ENCODE data around the gene GMDS. TPM values are rescaled to one million over a fixed set of nuclear protein-coding genes. Genes with fewer than 3 reads are reported as not detected.

Gene GMDS
- total RNA-seq, 2 experiments from 2014 or later, result 30.3 to 38.5 TPM

GRCh38 chr6:1593286-1593957 is 652.0 kb downstream of the GMDS start:
- POLR2A ChIA-PET, result no interaction called here
- Mint-ChIP-seq H3K27ac (no peak overlapping the region), H3K36me3 (ENCODE audit: low read depth) (no peaks in the 10 kb centered on the region), H3K4me3 (no peak overlapping the region), H3K4me1 (ENCODE audit: low read depth) (peaks cover 3% of the 10 kb centered on the region), H3K9me3 (ENCODE audit: insufficient read depth) (no peaks in the 10 kb centered on the region), H3K27me3 (ENCODE audit: low read depth) (peaks cover 35% of the 10 kb centered on the region)
- CTCF ChIA-PET, result interaction anchor here (1.3 kb wide), 1 partner anchor 32 kb away, joined by 3 read pairs; no protein-coding TSS in a partner anchor
- ATAC-seq (no peak), DNase-seq (no peak)

GRCh38 chr6:1592852-1593251 is 652.6 kb downstream of the GMDS start:
- H3K4me1 Mint-ChIP-seq (ENCODE audit: low read depth), result peaks cover 3% of the 10 kb centered on the region
- H3K27me3 Mint-ChIP-seq (ENCODE audit: low read depth), result peaks cover 29% of the 10 kb centered on the region
- no peak for DNase-seq
- ATAC-seq, result no peak
- H3K36me3 Mint-ChIP-seq (ENCODE audit: low read depth), result no peaks in the 10 kb centered on the region
- POLR2A ChIA-PET, result no interaction called here
- no peak overlapping the region for H3K4me3 Mint-ChIP-seq
- no peaks in the 10 kb centered on the region for H3K9me3 Mint-ChIP-seq (ENCODE audit: insufficient read depth)
- CTCF ChIA-PET, result interaction anchor here (1.3 kb wide), 1 partner anchor 31 kb away, joined by 3 read pairs; no protein-coding TSS in a partner anchor
- no peak overlapping the region for H3K27ac Mint-ChIP-seq

DNA sequence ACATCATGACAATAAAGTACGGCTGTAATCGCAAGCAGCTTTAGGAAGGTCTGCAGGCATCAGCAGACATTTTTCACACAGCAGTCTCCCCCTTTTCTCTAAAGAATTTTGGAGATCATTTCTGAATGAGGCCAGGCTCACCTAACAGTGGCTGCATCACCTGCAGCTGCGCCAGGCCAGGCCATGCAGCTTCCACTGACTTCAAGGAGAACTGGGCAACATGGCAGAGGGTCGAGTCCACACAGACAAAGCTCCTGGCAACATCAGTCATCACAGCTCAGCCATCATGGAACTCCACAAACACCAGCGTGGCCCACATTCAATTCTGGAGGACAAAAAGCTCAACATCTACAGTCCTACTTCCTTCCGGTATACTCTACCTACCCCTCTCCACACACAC is 653.5 kb downstream of the GMDS start:
- Mint-ChIP-seq H3K4me1 (ENCODE audit: low read depth) (peaks cover 3% of the 10 kb centered on the region), H3K4me3 (no peak overlapping the region), H3K36me3 (ENCODE audit: low read depth) (no peaks in the 10 kb centered on the region), H3K9me3 (ENCODE audit: insufficient read depth) (no peaks in the 10 kb centered on the region), H3K27me3 (ENCODE audit: low read depth) (peaks cover 25% of the 10 kb centered on the region), H3K27ac (no peak overlapping the region)
- DNase-seq, result no peak
- ChIA-PET CTCF (interaction anchor here (1.1 kb wide), 1 partner anchor 1158 kb away, joined by 4 read pairs; the partner anchor contains the start of gene MYLK4), POLR2A (no interaction called here)
- ATAC-seq, result no peak

DNA sequence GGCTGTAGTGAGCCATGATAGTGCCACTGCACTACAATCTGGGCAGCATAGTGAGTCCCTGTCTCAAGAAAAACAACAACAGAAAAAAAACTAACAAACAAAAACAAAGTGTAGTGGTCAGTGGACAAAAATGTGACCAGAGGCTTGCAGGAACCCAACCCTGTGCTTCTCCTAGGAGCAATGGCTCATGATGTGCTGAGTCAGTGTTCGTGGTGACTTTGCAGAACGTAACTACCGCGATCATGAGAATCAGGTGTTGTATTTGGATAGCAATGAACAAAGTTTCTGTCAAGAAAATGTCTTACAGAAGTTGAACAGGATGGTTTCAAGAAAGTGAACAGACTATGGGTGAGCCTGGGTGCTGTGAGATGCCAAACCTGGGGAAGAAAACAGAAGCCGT is 654.2 kb downstream of the GMDS start:
- peaks cover 3% of the 10 kb centered on the region for H3K4me1 Mint-ChIP-seq (ENCODE audit: low read depth)
- DNase-seq, result no peak
- no peak for ATAC-seq
- no peaks in the 10 kb centered on the region for H3K36me3 Mint-ChIP-seq (ENCODE audit: low read depth)
- H3K27ac Mint-ChIP-seq, result no peak overlapping the region
- POLR2A ChIA-PET, result no interaction called here
- CTCF ChIA-PET, result no interaction called here
- H3K27me3 Mint-ChIP-seq (ENCODE audit: low read depth), result peaks cover 22% of the 10 kb centered on the region
- H3K4me3 Mint-ChIP-seq, result no peak overlapping the region
- no peaks in the 10 kb centered on the region for H3K9me3 Mint-ChIP-seq (ENCODE audit: insufficient read depth)

DNA sequence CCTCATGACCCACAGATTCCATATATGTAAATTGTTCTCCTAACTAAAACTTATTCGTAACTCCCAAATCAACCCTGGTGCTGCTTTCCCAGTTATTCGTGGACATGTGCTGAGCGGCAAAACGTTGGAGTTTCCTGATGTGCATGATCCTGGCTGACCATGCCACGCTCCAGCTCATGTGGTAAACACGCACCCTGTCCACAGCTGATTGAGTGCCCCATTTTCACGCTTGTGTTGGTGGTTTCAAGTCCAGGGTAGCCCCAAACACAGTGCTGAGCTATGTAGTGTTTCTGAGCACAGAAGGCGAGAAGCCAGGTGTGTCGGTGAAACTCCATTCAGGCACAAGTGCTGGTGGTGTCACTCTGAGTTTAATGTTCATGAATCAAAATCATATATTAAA is 654.8 kb downstream of the GMDS start:
- Mint-ChIP-seq H3K4me1 (ENCODE audit: low read depth) (no peaks in the 10 kb centered on the region), H3K27ac (no peak overlapping the region), H3K4me3 (no peak overlapping the region), H3K36me3 (ENCODE audit: low read depth) (no peaks in the 10 kb centered on the region), H3K9me3 (ENCODE audit: insufficient read depth) (no peaks in the 10 kb centered on the region), H3K27me3 (ENCODE audit: low read depth) (peaks cover 18% of the 10 kb centered on the region)
- POLR2A ChIA-PET, result no interaction called here
- DNase-seq (no peak), ATAC-seq (no peak)
- CTCF ChIA-PET, result no interaction called here

- Mint-ChIP-seq H3K27me3 (ENCODE audit: low read depth) (peaks cover 15% of the 10 kb centered on the region), H3K4me1 (ENCODE audit: low read depth) (no peaks in the 10 kb centered on the region), H3K9me3 (ENCODE audit: insufficient read depth) (no peaks in the 10 kb centered on the region), H3K36me3 (ENCODE audit: low read depth) (no peaks in the 10 kb centered on the region), H3K27ac (no peak overlapping the region), H3K4me3 (no peak overlapping the region)
- DNase-seq (no peak), ATAC-seq (no peak)
- CTCF ChIA-PET, result no interaction called here
- POLR2A ChIA-PET, result no interaction called here
Measured at GRCh38 chr6:1589208-1589607, 656.2 kb downstream of the GMDS start.

GRCh38 chr6:1587977-1588376 is 657.4 kb downstream of the GMDS start:
- no peak overlapping the region for H3K27ac Mint-ChIP-seq
- no peaks in the 10 kb centered on the region for H3K9me3 Mint-ChIP-seq (ENCODE audit: insufficient read depth)
- CTCF ChIA-PET, result no interaction called here
- H3K36me3 Mint-ChIP-seq (ENCODE audit: low read depth), result no peaks in the 10 kb centered on the region
- no peaks in the 10 kb centered on the region for H3K4me1 Mint-ChIP-seq (ENCODE audit: low read depth)
- no peak for ATAC-seq
- no peak overlapping the region for H3K4me3 Mint-ChIP-seq
- DNase-seq, result no peak
- H3K27me3 Mint-ChIP-seq (ENCODE audit: low read depth), result peaks cover 16% of the 10 kb centered on the region
- POLR2A ChIA-PET, result no interaction called here

GRCh38 chr6:1587546-1587945 is 657.9 kb downstream of the GMDS start:
- POLR2A ChIA-PET, result no interaction called here
- Mint-ChIP-seq H3K4me1 (ENCODE audit: low read depth) (no peaks in the 10 kb centered on the region), H3K4me3 (no peak overlapping the region), H3K27me3 (ENCODE audit: low read depth) (peaks cover 13% of the 10 kb centered on the region), H3K36me3 (ENCODE audit: low read depth) (no peaks in the 10 kb centered on the region), H3K27ac (no peak overlapping the region), H3K9me3 (ENCODE audit: insufficient read depth) (no peaks in the 10 kb centered on the region)
- no peak for ATAC-seq
- DNase-seq, result no peak
- CTCF ChIA-PET, result no interaction called here

DNA sequence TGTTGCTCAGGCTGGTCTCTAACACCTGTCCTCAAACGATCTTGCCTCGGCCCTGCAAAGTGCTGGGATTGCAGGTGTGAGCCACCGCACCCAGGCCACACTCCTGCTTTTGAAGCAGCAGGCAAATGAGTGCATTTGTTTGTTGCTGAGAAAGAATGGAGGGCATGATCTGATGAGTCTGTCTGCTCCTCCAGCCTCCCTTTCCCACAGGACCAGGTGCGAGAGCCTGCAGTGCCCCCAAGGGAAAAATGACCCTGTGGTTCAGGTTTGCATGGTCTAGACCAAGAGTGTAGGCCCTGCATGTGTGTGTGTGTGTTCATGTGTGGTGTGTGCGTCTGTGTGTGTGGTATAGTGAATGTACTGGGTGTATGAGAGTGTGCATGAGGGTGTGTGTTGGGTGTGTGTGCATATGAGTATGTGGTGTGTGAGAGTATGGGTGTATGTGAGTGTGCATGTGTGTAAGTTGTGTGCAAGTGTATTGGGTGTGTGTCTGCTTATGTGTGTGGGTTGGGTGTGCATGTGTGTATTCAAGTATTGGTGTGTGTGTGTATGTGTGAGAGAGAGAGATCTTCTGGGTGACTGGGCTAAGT is 658.4 kb downstream of the GMDS start:
- CTCF ChIA-PET, result no interaction called here
- no peak overlapping the region for H3K27ac Mint-ChIP-seq

DNA sequence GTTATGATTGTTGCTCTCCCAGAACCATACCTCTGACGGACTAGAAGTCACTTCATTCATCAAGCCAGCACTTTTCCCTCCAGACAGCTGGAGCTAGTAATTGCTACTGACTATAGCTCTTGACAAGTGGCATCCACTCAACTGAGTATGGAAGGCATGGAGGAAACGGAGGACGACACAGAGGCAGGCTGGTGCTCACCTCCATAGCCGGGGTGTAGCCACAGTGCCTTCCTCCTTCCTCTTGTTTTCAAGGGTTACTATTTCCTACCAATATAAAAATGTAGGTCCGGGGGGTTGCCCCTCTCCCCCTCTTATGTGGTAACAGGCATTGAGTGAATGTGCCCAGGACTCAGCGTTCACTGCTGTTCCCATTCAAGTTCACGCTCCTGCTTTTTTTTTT is 659.1 kb downstream of the GMDS start:
- DNase-seq (no peak), ATAC-seq (no peak)
- ChIA-PET POLR2A (no interaction called here), CTCF (interaction anchor here (0.6 kb wide), 1 partner anchor 10 kb away, joined by 3 read pairs; no protein-coding TSS in a partner anchor)
- H3K4me1 Mint-ChIP-seq (ENCODE audit: low read depth), result no peaks in the 10 kb centered on the region
- no peak overlapping the region for H3K27ac Mint-ChIP-seq
- H3K4me3 Mint-ChIP-seq, result no peak overlapping the region
- no peaks in the 10 kb centered on the region for H3K9me3 Mint-ChIP-seq (ENCODE audit: insufficient read depth)
- H3K27me3 Mint-ChIP-seq (ENCODE audit: low read depth), result peaks cover 7% of the 10 kb centered on the region
- no peaks in the 10 kb centered on the region for H3K36me3 Mint-ChIP-seq (ENCODE audit: low read depth)

More for the DNA sequence above, 658.4 kb downstream of the GMDS start:
- POLR2A ChIA-PET, result no interaction called here
- Mint-ChIP-seq H3K9me3 (ENCODE audit: insufficient read depth) (no peaks in the 10 kb centered on the region), H3K4me1 (ENCODE audit: low read depth) (no peaks in the 10 kb centered on the region), H3K36me3 (ENCODE audit: low read depth) (no peaks in the 10 kb centered on the region), H3K4me3 (no peak overlapping the region), H3K27me3 (ENCODE audit: low read depth) (peaks cover 8% of the 10 kb centered on the region)
- ATAC-seq (no peak), DNase-seq (no peak)

DNA sequence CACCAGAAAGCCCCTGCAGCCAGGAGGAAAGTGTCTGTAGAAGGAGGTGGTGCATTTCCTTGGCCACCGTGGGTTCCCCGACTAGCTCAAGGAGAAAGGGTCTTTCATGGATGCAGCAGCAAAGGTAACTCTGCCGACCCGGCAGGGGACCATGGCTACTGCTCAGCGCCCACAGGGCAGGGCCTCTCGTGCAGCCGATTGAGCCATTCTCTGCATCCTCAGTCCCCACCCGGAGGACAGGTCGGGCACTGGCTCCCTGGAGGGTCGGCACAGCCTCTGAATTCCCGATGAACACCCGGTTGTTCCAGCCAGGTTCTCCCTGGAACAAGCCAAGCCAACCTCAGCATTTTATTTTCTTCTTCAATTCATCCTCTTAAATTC is 659.7 kb downstream of the GMDS start:
- peaks cover 7% of the 10 kb centered on the region for H3K27me3 Mint-ChIP-seq (ENCODE audit: low read depth)

GRCh38 chr6:1584996-1585668 is 660.3 kb downstream of the GMDS start:
- Mint-ChIP-seq H3K9me3 (ENCODE audit: insufficient read depth) (no peaks in the 10 kb centered on the region), H3K27ac (no peak overlapping the region), H3K27me3 (ENCODE audit: low read depth) (peaks cover 7% of the 10 kb centered on the region), H3K36me3 (ENCODE audit: low read depth) (no peaks in the 10 kb centered on the region), H3K4me1 (ENCODE audit: low read depth) (no peaks in the 10 kb centered on the region), H3K4me3 (no peak overlapping the region)
- DNase-seq (no peak), ATAC-seq (no peak)
- ChIA-PET POLR2A (no interaction called here), CTCF (no interaction called here)

More for the DNA sequence above, 659.7 kb downstream of the GMDS start:
- H3K36me3 Mint-ChIP-seq (ENCODE audit: low read depth), result no peaks in the 10 kb centered on the region
- ChIA-PET POLR2A (no interaction called here), CTCF (interaction anchor here (0.6 kb wide), 1 partner anchor 11 kb away, joined by 3 read pairs; no protein-coding TSS in a partner anchor)
- H3K27ac Mint-ChIP-seq, result no peak overlapping the region
- ATAC-seq (no peak), DNase-seq (no peak)
- H3K4me1 Mint-ChIP-seq (ENCODE audit: low read depth), result no peaks in the 10 kb centered on the region
- no peaks in the 10 kb centered on the region for H3K9me3 Mint-ChIP-seq (ENCODE audit: insufficient read depth)
- H3K4me3 Mint-ChIP-seq, result no peak overlapping the region

Measured in activated CD8-positive, alpha-beta T cell treated with anti-CD3 and anti-CD28 coated beads, Interleukin-2, amount 10 ng/mL, durations not matched to agents 7 days and 5 days (primary cell).